Skeletal muscle cell (primary cell): ENCODE measurements around the gene TNNI3.

Experiments
- DNase-seq: peaks from one replicate; pipeline ENCODE4 v3.0.0-alpha.2; 2010; ENCODE audit warnings: low read depth
- H3K4me3 ChIP-seq: 2 replicates; pipeline ENCODE4 v1.5.1; 2011; ENCODE audit warnings: low read depth, mild to moderate bottlenecking, control low read depth, low read length, moderate library complexity

TNNI3 gene

GRCh38 chr19:55149078-55150003, 8.2 kb downstream of the TNNI3 start, which contains the start of gene TNNT1:
Gene TNNT1, minus strand, starts transcription at chr19:55149206. Its CDS starts 2,049 bp downstream, at chr19:55147157.
- peak within 1 kb of the TSS; percentile 36 for H3K4me3 ChIP-seq
- no peak for DNase-seq

- DNase-seq, result no peak
- peak overlapping the region; percentile 36 for H3K4me3 ChIP-seq
These were observed 9.8 kb downstream of the TNNI3 start for GRCh38 chr19:55147545-55148251.

- H3K4me3 ChIP-seq, result peak overlapping the region; percentile 40
- DNase-seq, result no peak
These were observed 10.7 kb downstream of the TNNI3 start for GRCh38 chr19:55146705-55147273.

GRCh38 chr19:55146078-55146704, 11.3 kb downstream of the TNNI3 start:
- no peak for DNase-seq
- peak overlapping the region; percentile 40 for H3K4me3 ChIP-seq

- H3K4me3 ChIP-seq, result no peak overlapping the region
- no peak for DNase-seq
These were observed 12.3 kb downstream of the TNNI3 start for GRCh38 chr19:55145232-55145631.

- DNase-seq, result no peak
- no peak overlapping the region for H3K4me3 ChIP-seq
These were observed 15.8 kb downstream of the TNNI3 start for GRCh38 chr19:55141696-55142095.

- H3K4me3 ChIP-seq, result no peak overlapping the region
- DNase-seq, result no peak
These were observed 19.6 kb downstream of the TNNI3 start for GRCh38 chr19:55137915-55138314.

- no peak for DNase-seq
- H3K4me3 ChIP-seq, result no peak overlapping the region
These were observed 21.0 kb downstream of the TNNI3 start for GRCh38 chr19:55136399-55137102.

GRCh38 chr19:55134736-55135135, 22.8 kb downstream of the TNNI3 start:
- DNase-seq, result no peak
- H3K4me3 ChIP-seq, result no peak overlapping the region

GRCh38 chr19:55133639-55134444, 23.7 kb downstream of the TNNI3 start:
- H3K4me3 ChIP-seq, result no peak overlapping the region
- DNase-seq, result no peak

GRCh38 chr19:55132453-55133129, 24.9 kb downstream of the TNNI3 start:
- no peak overlapping the region for H3K4me3 ChIP-seq
- no peak for DNase-seq

- H3K4me3 ChIP-seq, result no peak overlapping the region
- DNase-seq, result no peak
These were observed 26.1 kb downstream of the TNNI3 start for GRCh38 chr19:55131421-55131820.

- no peak for DNase-seq
- H3K4me3 ChIP-seq, result no peak overlapping the region
These were observed 38.5 kb downstream of the TNNI3 start for GRCh38 chr19:55119053-55119452.

GRCh38 chr19:55118401-55118991, 39.0 kb downstream of the TNNI3 start:
- no peak for DNase-seq
- H3K4me3 ChIP-seq, result peak overlapping the region; percentile 61

GRCh38 chr19:55117663-55118391, 39.7 kb downstream of the TNNI3 start:
- peak; percentile 95 for DNase-seq
- peak overlapping the region; percentile 61 for H3K4me3 ChIP-seq

GRCh38 chr19:55116859-55117662, 40.5 kb downstream of the TNNI3 start, which contains the start of gene PPP1R12C:
Gene PPP1R12C, minus strand, starts transcription at chr19:55117637. Its CDS starts 94 bp downstream, at chr19:55117543.
- peak within 1 kb of the TSS; percentile 92 for H3K4me3 ChIP-seq
- DNase-seq, result no peak
